KOPT-K1 (cell line): ENCODE data around the gene THY1.

Source experiments
- H3K27ac ChIP-seq: fragments of 200-600 bp; sonication (generic); 2 replicates; pipeline ENCODE4 v1.5.1; 2016; ENCODE audit warnings: antibody characterized with exemption, mild to moderate bottlenecking, low read depth, low read length; ENCODE audit not compliant: poor library complexity, severe bottlenecking
- H3K36me3 ChIP-seq: fragments of 200-600 bp; sonication (generic); 2 replicates; pipeline ENCODE4 v1.5.1; 2017; ENCODE audit warnings: antibody characterized with exemption, mild to moderate bottlenecking, low read length, moderate library complexity; ENCODE audit not compliant: insufficient read depth
- H3K9me3 ChIP-seq: fragments of 200-600 bp; sonication (generic); 2 replicates; pipeline ENCODE4 v1.5.1; 2017; ENCODE audit warnings: antibody characterized with exemption, low read length, mild to moderate bottlenecking; ENCODE audit not compliant: insufficient read depth, poor library complexity, severe bottlenecking

Gene THY1

DNA sequence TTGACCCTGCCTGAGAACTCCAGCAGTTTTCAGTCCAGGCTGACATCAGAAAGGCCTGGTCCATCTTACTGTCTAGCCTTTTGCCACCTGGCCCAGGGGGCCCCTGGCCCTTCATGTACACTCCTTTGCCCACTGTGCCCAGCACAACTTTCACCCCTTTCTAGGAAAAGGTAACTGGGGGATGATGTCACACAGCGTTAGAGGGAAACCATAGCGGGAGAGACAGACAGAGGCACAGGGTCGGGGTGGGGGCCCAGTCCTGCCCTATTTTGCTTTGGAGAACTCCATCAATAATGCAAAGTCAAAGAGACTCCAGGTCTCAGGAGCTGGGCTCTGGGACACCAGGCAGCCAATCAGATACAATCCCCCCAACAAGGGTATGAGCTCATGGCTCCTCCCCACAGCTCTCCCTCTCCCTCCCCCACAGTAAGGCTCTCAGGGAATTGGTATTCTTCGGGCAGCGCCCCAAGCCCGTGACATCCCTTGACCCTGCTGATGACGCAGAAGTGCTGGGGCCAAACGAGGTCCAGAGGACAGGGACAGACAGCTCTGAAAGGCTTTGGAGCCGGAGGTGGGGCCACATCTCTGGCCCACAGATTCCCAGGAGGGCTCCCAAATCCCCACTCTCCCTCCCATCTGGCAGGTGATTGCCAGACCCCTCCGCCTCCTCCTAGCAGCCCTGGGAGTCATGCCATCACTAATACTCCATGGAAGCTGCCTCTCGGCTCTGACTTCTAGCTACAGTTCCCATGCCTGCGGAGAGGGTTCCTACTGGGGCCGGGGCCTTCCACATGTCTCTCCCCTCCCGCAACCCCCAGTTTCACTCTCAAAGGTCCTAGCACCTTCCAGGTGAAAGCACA, 47.4 kb downstream of the THY1 start:
- no peaks in the 10 kb centered on the region for H3K9me3 ChIP-seq
- H3K27ac ChIP-seq, result no peak overlapping the region
- H3K36me3 ChIP-seq, result no peaks in the 10 kb centered on the region

DNA sequence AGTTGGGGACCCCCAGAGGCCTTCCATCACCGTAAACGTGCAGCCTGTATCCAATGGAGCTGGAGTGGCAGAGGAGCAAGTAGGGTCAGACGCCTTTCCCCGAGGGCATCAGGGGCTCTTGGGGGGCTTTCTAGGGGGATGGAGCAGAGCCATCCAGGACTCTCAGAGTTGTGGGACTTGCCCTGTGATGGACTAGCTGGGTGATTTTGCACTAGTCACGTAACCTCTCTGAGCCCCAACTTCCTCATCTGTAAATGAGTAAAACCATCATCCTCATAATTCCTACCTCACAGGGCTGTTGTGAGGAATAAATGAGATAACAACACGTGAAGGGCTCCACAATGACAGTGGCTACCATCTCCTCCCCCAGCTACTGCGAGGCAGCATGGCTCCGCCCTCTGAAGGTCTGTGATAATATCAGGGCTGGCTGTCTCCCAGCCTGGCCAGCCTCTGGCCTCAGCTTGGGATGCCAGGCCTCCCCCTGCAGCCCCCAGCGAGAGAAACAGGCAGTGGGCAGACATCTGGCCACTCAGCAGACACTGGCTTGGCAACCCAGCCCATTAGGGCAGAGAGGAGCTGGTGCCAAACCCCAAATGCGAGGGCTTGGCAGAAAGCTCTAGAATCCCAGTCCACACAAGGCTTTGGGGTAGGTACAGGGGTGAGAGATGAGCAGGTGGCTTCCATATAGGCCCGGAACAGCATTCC, 48.2 kb downstream of the THY1 start:
- Histone ChIP-seq H3K9me3 (no peaks in the 10 kb centered on the region), H3K36me3 (no peaks in the 10 kb centered on the region), H3K27ac (no peak overlapping the region)

DNA sequence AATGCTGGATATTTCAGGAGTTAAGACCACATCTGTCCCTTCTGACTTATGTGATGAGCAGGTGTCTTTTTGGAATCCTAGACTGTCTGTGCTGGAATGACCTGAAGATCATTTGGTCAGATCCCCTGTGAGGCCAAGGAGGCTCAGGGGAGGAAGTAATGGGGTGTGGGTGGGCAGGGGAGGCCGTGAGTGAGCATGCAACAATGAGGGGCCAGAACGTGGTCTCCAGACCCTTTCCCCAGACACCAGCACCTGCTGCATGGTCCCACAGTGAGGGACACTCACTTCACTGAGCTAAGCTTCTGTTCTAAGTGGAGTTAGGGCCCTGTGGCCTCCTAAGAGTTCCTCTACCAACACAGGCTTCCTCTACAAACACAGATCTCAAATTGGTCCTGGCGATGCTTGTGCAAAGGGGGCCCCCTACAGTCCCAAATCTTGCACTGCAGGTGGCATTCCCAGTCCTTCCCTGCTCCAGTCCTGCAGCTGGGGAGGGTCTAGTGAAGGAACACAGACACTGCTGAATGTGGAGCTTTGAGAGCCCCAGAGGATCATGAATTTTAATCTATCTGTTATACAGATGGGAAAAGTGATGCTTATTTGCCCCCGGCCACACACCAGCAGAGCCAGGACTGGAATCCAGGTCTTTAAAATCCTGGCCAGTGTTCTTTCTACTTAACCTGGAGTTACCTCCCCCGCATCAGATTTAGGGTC, 48.9 kb downstream of the THY1 start:
- no peaks in the 10 kb centered on the region for H3K9me3 ChIP-seq
- H3K27ac ChIP-seq, result no peak overlapping the region
- no peaks in the 10 kb centered on the region for H3K36me3 ChIP-seq

DNA sequence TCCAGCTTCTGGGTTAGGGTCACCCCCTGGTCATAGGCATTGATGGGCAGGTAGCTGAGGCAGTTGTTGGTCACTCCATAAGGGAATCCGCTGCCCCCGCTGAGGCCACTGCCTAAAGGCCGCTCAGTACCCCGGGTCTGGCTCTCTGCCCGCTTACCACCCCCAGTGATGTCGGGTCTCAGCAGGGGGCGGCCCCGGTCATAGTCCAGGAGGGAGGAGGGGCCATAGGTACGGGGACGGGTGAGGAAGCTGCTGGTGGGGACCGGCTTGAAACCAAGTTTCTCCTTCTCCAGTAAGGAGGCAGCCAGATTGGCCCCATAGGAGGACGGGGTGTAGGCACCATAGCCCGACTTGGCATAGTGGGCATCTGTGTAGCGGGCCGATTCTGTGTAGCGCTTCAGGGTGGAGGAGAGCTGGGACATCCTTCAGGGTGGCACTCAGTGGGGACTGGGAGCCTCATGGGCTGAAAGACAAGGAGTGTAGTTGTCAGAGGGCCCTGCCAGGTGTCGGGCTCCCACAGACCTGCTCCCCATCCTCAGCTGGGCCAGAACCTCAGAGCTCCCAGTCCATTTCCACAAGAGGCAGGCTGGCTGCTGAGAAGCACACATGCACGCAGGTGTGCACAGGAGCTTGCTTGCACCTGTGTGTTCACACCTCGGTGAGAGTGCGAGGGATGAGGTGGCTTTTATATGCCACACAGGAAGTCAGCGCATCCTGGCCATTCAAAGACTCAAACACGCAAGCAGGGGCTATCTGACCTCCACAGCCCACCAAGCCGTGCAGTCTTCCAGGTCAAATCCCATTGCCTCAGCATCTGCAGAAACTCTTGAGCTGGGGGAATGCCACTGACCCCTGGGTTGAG, 49.7 kb downstream of the THY1 start:
- Histone ChIP-seq H3K36me3 (no peaks in the 10 kb centered on the region), H3K27ac (no peak overlapping the region)

DNA sequence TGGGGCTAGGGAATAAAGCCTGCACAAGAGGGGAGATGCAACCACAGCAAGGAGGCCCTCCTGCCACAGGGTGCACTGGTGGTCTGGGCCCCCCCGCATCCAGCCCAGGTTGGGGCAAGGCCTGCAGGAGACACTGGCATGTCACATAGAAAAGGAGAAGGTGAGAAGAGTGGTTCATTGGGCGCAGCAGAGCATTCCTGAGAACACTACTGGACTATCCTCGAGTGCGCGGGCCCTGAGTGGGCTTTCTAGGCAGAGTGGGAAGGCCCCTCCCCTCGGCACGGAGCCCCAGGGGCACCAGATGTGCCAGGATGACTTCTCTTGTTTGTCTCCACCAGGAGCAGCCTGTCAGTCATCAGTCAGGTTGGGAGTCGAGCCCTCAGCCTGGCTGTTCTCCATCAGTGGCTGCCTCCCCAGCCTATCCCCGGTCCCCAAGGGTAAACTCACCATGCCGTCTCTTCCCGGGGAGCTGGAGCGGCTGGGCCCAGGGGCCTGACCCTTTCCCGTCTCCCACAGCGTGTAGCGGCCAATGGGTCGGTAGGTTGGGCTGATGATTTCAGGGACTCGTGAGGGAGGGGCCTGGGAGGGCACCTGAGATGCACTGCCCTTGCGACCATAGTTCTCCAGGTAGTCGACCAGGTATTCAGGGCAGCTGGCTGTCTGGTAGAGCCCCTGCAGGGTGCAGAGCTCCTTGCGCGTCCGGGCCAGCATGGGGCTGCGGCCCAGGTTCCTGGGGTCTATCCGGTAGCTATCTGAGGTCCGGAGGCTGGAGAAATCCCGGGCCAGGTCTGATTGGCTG, 50.5 kb downstream of the THY1 start:
- no peaks in the 10 kb centered on the region for H3K9me3 ChIP-seq
- H3K27ac ChIP-seq, result no peak overlapping the region
- H3K36me3 ChIP-seq, result no peaks in the 10 kb centered on the region

More for the DNA sequence above, 49.7 kb downstream of the THY1 start:
- no peaks in the 10 kb centered on the region for H3K9me3 ChIP-seq

DNA sequence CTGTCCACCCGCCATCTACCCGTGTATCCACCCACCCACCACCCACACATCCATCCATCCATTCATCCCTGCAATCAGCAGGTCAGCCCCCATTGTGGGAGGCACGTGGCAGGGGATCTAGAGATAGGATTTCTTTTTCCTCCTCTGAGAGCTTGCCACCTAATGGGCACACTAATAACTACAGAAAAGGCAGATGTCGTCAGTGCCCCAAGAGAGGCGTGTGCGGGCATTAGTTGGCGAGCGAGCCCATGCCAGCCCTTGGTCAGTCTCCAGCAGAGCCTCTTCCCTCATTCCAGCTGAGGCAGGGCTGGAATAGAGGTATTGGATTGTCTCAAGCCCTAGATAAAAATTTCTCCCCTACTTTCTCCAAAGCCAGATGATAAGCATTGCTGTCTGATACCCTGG, 51.2 kb downstream of the THY1 start:
- H3K9me3 ChIP-seq, result no peaks in the 10 kb centered on the region
- H3K36me3 ChIP-seq, result no peaks in the 10 kb centered on the region
- H3K27ac ChIP-seq, result no peak overlapping the region

DNA sequence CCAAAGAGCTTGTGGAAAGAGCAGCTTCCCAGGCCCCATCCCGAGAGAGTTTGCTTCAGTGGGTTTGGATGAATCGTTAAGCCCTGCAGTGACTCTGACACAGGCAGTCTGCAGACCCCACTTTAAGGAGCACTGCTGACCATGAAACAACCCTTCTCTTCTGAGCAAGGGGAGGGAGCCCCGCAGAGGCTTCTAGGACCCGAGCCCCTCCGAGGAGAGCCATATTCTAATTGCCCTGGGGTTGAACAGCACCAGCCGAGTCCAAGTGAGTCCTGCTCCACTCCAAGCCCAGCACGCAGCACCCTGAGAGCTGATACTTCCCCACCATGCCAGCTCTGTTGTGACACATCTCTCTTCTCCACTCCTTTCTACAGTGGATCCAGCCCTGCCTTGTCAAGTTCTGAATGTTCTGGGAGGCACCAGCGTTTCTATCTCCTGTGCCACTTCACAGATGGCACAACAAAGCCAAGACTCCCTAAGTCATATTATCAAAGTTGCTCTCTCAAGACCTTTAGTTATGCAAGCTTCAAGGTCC, 51.8 kb downstream of the THY1 start:
- no peaks in the 10 kb centered on the region for H3K36me3 ChIP-seq
- no peaks in the 10 kb centered on the region for H3K9me3 ChIP-seq
- H3K27ac ChIP-seq, result no peak overlapping the region

DNA sequence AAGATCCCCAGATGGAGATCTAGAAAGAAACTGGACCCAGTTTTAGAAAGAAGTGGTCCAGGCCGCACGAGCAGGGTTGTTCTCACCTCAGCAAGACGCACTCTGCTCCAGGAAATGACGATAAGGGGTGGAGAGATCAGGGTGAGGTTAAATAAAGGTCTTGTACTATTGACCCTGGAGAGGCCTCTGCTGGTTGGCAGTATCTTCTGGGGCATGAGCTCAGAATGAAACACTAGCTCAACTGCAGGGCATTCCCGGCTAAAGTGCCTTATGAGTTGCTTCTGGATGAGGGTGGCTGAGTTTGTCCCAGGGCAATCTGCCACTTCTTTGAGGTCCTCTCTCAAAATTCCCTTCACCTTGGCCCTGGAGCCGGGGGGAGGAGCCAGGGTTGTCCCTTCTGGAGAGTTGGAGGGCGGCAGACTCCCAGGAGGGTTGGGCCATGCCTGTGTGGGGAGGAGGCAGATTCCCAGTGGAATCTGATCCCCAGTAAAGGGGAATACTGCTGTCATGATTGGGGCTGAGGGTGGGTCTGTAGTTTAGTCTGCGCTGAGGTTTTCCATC, 52.4 kb downstream of the THY1 start:
- Histone ChIP-seq H3K36me3 (no peaks in the 10 kb centered on the region), H3K9me3 (no peaks in the 10 kb centered on the region), H3K27ac (no peak overlapping the region)

DNA sequence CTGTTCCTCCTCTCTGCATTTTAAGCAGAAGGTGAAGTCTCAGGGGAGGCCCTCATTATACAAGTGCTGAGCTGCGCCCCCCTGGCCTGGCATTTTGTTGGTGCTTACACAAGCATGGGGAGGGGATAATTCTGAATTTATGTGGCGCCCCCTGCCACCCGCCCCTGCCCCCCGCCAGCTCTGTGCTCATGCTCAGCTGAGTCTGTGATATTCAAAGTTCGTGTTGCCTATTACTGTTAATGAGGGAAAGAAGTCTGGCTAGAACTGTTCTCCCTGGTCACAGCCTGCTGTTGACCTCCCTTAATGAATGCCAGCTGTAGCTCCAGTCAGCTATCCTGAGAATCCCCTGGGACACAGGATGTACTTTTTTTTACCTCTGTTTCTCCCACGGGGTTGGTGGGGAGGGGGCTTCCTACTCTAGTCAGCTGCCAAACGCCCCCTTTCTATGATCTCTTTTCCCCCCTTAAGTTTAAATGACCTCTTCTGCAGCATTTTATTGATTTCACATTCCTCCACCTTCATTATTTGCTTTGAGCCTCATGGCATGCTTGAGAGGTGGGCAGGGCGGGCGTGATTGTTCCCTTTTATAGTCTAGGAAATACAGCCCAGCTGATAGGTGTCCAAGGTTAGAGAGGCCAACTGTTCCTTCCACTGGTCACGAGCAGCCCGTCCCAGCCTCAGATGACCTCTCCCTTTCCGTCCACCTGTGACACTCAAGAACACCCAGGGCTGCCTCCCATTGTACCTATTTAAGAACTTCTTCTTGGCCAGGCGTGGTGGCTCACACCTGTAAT, 53.6 kb downstream of the THY1 start:
- Histone ChIP-seq H3K27ac (no peak overlapping the region), H3K36me3 (no peaks in the 10 kb centered on the region), H3K9me3 (no peaks in the 10 kb centered on the region)

DNA sequence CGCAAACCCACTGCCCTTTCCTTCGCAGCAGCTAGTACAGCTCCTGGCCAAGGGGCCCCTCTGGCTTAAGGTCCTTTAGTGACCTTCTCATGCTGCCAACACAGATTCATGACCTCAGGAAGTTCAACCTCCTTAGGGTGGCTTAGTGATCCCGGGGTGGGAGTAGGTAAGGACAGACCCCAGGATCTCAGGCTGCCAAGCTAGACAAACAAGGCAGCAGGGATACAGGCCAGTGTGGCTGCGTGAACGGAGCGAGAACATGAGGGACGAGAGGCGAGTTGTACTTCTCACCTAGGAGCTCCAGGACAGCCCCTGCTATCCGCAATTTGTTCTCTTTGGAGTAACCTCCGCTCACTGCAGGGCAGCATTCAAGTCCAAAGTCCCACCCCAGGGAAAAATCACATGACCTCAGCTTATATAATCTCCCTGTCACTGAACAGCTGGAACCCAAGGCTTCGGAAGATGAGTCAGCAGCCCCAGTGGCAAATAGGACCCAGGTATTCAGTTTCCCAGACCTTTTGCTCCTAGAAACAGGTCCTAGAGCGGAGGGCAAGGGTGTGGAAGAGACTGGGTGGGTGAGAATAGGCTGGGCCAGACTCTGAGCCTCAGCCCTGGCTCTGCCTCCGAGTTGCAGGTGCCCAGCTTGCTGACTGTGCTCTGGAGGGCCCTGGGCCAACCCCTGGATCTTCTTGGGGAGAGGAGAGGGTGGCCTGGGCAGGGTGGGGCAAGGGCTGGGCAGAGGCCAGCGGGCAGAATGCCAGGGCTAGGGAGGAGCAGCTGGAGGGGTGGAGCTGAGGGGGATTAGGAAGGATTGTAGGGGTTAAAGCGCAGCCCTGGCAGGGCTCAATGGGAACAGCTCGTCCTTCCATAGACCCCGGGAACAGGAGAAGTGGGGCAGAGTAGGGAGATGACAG, 54.6 kb downstream of the THY1 start:
- no peaks in the 10 kb centered on the region for H3K9me3 ChIP-seq
- no peaks in the 10 kb centered on the region for H3K36me3 ChIP-seq
- no peak overlapping the region for H3K27ac ChIP-seq

DNA sequence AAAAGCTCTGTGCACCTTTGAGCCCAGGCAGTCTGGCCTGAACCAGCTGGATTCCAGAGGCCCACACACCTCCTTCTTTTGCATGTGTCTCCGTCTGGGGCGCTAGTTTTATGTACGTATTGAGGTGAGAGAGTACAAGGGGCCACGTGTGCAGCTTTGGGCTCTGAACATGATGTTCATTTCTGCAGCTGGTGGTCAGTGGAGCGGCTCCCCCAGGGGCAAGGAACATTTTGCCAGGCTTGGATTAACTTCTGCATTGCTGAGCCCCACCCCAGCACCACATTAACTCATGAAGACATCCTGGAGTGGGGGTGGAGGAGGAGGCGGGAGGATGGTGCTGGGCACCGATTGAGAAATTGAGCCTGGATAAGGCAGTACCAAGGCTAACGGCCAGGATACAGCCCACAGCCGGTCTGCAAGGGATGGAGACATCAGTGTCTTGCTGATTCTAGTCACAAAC, 55.3 kb downstream of the THY1 start:
- Histone ChIP-seq H3K9me3 (no peaks in the 10 kb centered on the region), H3K36me3 (no peaks in the 10 kb centered on the region), H3K27ac (no peak overlapping the region)
